NB4 (cell line): Measurements from ENCODE around the gene UBAC2.

Experiments used
- DNase-seq: peaks from one replicate; pipeline ENCODE4 v3.0.0; 2010; ENCODE audit warnings: low read depth
- H3K4me3 ChIP-seq: one replicate; pipeline ENCODE4 v1.5.1; 2011; ENCODE audit warnings: mild to moderate bottlenecking, low read depth, low read length, moderate library complexity
- MYC ChIP-seq: IDR thresholded peaks from 2 replicates; pipeline ENCODE4 v1.6.1; 2011; ENCODE audit warnings: low read depth, low read length
- POLR2A ChIP-seq: IDR thresholded peaks from 2 replicates; pipeline ENCODE4 v1.6.1; 2011; ENCODE audit warnings: mild to moderate bottlenecking; ENCODE audit not compliant: insufficient read length; ENCODE audit errors: extremely low read depth
- TF ChIP-seq, protein P1 (sequence below): IDR thresholded peaks from one replicate; pipeline ENCODE4 v1.5.1; 2012; ENCODE audit warnings: low read depth, low read length
- TF ChIP-seq, protein P2 (sequence below): IDR thresholded peaks from 2 replicates; pipeline ENCODE4 v1.6.1; 2011; ENCODE audit warnings: low read depth, low read length

Gene UBAC2

DNA sequence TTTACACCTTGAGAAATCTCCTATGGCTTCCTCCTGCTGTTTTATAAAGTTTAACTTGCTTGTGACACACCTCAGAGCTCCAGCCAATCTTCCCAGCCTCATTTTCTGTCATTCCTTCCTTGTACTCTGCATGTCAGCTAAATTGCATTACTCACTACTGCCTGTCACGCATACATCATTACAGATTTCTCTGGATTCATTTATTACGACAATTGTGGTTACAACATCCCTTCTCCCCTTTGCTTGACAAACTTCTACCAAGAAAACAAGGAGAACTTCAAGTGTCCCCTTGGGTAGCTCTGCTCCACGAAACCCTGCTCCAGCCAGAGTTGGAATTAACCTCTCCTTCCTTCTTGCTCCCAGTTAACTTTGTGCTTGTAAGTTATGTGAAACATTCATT, 79.5 kb downstream of the UBAC2 start:
- peak; percentile 61 for DNase-seq
- H3K4me3 ChIP-seq, result no peak overlapping the region
- TF ChIP-seq, protein P1, sequence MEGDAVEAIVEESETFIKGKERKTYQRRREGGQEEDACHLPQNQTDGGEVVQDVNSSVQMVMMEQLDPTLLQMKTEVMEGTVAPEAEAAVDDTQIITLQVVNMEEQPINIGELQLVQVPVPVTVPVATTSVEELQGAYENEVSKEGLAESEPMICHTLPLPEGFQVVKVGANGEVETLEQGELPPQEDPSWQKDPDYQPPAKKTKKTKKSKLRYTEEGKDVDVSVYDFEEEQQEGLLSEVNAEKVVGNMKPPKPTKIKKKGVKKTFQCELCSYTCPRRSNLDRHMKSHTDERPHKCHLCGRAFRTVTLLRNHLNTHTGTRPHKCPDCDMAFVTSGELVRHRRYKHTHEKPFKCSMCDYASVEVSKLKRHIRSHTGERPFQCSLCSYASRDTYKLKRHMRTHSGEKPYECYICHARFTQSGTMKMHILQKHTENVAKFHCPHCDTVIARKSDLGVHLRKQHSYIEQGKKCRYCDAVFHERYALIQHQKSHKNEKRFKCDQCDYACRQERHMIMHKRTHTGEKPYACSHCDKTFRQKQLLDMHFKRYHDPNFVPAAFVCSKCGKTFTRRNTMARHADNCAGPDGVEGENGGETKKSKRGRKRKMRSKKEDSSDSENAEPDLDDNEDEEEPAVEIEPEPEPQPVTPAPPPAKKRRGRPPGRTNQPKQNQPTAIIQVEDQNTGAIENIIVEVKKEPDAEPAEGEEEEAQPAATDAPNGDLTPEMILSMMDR, result no peak

- no peak overlapping the region for H3K4me3 ChIP-seq
- TF ChIP-seq, protein P2, sequence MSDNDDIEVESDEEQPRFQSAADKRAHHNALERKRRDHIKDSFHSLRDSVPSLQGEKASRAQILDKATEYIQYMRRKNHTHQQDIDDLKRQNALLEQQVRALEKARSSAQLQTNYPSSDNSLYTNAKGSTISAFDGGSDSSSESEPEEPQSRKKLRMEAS, result peak; percentile 59
- TF ChIP-seq MYC (peak; percentile 48; the same call in 1 of the 2 replicates), POLR2A (no peak)
- TF ChIP-seq, protein P1, result no peak
- peak; percentile 92 for DNase-seq
Observed at GRCh38 chr13:99281811-99282263, 81.2 kb downstream of the UBAC2 start.

DNA sequence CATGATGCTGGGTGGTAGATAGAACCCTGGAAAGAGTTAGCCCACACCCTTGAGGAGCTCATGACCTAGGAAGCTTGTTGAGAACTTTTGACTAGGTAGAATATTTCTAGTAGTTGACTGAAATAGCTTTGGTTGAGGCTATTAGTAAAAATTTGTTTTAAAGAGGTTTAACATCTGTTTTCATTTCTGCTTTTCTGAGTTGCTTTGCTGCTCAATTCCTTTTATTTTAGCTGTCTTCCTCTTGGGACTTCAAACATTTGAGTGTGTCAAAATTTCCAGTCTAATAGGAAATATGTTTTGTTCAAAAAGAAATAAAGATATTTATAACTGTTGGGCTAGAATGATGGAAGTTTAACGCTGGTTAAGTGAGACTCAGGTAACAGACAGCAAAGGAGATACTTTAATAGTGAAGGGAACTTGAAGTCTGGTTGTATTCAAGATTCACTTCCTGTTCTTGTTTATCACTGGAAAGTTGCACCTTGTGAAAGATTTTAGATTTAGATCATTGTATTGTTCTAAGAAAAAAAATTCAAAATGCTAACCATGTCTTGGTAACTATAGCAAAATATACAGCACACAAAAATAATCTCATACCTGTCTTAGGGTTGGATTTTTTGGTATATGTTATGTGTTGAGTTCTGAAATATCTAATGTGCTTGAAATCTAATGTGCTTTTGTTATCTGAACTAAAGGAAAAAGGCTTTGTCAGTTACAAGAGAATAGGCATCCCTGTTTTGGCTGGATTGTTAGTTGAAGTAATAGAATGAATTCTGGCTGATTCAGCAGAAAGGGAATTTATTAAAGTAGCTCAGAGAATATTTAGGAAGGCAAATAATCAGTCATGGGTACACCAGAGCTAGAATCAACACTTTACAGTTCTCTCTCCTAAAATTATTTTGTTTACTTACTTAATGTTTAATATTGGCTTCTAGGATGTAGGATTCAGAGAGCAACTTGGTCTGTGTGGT, 81.9 kb downstream of the UBAC2 start:
- no peak for DNase-seq
- TF ChIP-seq POLR2A (no peak), MYC (no peak)
- TF ChIP-seq, protein P2, result no peak
- TF ChIP-seq, protein P1, result no peak
- no peak overlapping the region for H3K4me3 ChIP-seq

GRCh38 chr13:99285432-99286182, 85.0 kb downstream of the UBAC2 start:
- no peak for TF ChIP-seq POLR2A
- TF ChIP-seq, protein P1, result no peak
- TF ChIP-seq, protein P2, result no peak
- TF ChIP-seq MYC, result no peak
- no peak for DNase-seq
- H3K4me3 ChIP-seq, result no peak overlapping the region

- no peak for DNase-seq
- no peak overlapping the region for H3K4me3 ChIP-seq
- no peak for TF ChIP-seq MYC
- TF ChIP-seq, protein P2, result no peak
- no peak for TF ChIP-seq POLR2A
- TF ChIP-seq, protein P1, result no peak
Observed at GRCh38 chr13:99287551-99287950, 86.9 kb downstream of the UBAC2 start.
